HUES64 (cell line): ENCODE data around the gene CDH18.
A peak's percentile ranks its signal among the peaks of the same experiment; 100 is the strongest.

Experiments used
- H3K27ac ChIP-seq: 2 replicates; pipeline ENCODE4 v1.7.0; 2013; ENCODE audit warnings: low read depth, low read length, inconsistent platforms
- H3K27me3 ChIP-seq: 2 replicates; pipeline ENCODE4 v1.6.1; 2013; ENCODE audit warnings: mild to moderate bottlenecking, low read length; ENCODE audit not compliant: insufficient read depth
- H3K36me3 ChIP-seq: 2 replicates; pipeline ENCODE4 v1.6.1; 2013; ENCODE audit warnings: mild to moderate bottlenecking, low read length; ENCODE audit not compliant: insufficient read depth
- H3K4me1 ChIP-seq: 2 replicates; pipeline ENCODE4 v1.6.1; 2013; ENCODE audit warnings: mild to moderate bottlenecking, low read length, moderate library complexity; ENCODE audit not compliant: insufficient read depth
- H3K4me3 ChIP-seq: 2 replicates; pipeline ENCODE4 v1.5.1; 2013; ENCODE audit warnings: mild to moderate bottlenecking, low read length, moderate library complexity
- H3K9ac ChIP-seq: 2 replicates; pipeline ENCODE4 v1.6.1; 2013; ENCODE audit warnings: mild to moderate bottlenecking, low read depth, low read length
- H3K9me3 ChIP-seq: 2 replicates; pipeline ENCODE4 v1.6.1; 2013; ENCODE audit warnings: low read depth, low read length; ENCODE audit not compliant: insufficient read depth
- WGBS: fragments of 150-250, 120-280 bp; methylation state at CpG from one replicate; pipeline ENCODE4 v1.1.7; 2013; ENCODE audit warnings: missing lambda C conversion rate; 5-methylcytosine and 5-hydroxymethylcytosine counted together

The CDH18 gene

DNA sequence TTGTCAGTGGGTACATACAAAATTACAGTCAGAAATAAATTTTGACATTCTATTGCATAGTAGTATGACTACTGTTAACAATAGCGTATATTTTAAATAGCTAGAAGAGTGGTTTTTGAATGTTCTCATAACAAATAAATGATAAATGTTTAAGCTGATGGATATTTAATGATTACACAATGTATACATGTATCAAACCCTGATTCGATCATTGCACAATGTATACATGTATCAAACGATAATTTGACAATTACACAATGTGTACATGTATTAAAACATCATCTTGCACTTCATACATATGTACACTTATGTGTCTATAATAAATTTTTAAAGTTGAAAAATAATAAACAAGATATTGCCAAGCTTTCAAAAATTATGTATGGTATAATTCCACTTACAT is 87.7 kb downstream of the CDH18 start:
- Histone ChIP-seq H3K27me3 (no peaks in the 10 kb centered on the region), H3K36me3 (no peaks in the 10 kb centered on the region)
- 100% methylated on average over 1 of the region's 3 CpGs for WGBS

GRCh38 chr5:19891658-19892057 is 96.3 kb downstream of the CDH18 start:
- no peaks in the 10 kb centered on the region for H3K9me3 ChIP-seq
- WGBS, result 87% methylated on average over 1 of the region's 1 CpG
- 0 out of 2 replicates have a peak, but pooled peaks cover 6% of the 10 kb centered on the region for H3K4me1 ChIP-seq
- H3K27ac ChIP-seq, result no peak overlapping the region
- no peak overlapping the region for H3K4me3 ChIP-seq
- no peaks in the 10 kb centered on the region for H3K36me3 ChIP-seq
- no peak overlapping the region for H3K9ac ChIP-seq
- H3K27me3 ChIP-seq, result no peaks in the 10 kb centered on the region

More for the DNA sequence above, 87.7 kb downstream of the CDH18 start:
- Histone ChIP-seq H3K9me3 (no peaks in the 10 kb centered on the region), H3K4me3 (no peak overlapping the region), H3K27ac (no peak overlapping the region), H3K9ac (no peak overlapping the region), H3K4me1 (peaks cover 9% of the 10 kb centered on the region; the same call in 1 of the 2 replicates)

- H3K9ac ChIP-seq, result no peak overlapping the region
- WGBS, result 87% methylated on average over 5 of the region's 7 CpGs
These were observed 101.7 kb downstream of the CDH18 start for GRCh38 chr5:19886123-19886917.

GRCh38 chr5:19885040-19885824 is 102.8 kb downstream of the CDH18 start:
- H3K9ac ChIP-seq, result no peak overlapping the region
- no peak overlapping the region for H3K4me3 ChIP-seq
- H3K36me3 ChIP-seq, result no peaks in the 10 kb centered on the region
- 88% methylated on average over 3 of the region's 5 CpGs for WGBS
- no peaks in the 10 kb centered on the region for H3K9me3 ChIP-seq
- H3K27me3 ChIP-seq, result no peaks in the 10 kb centered on the region
- H3K4me1 ChIP-seq, result peaks cover 41% of the 10 kb centered on the region
- no peak overlapping the region for H3K27ac ChIP-seq

More at GRCh38 chr5:19886123-19886917, 101.7 kb downstream of the CDH18 start:
- Histone ChIP-seq H3K4me3 (no peak overlapping the region), H3K27ac (no peak overlapping the region), H3K4me1 (peaks cover 31% of the 10 kb centered on the region), H3K36me3 (no peaks in the 10 kb centered on the region), H3K27me3 (no peaks in the 10 kb centered on the region), H3K9me3 (no peaks in the 10 kb centered on the region)

- WGBS, result no CpG with 5 or more reads among the region's 1 CpG
These were observed 107.1 kb downstream of the CDH18 start for GRCh38 chr5:19880859-19881436.

GRCh38 chr5:19880458-19880857 is 107.5 kb downstream of the CDH18 start:
- Histone ChIP-seq H3K9me3 (no peaks in the 10 kb centered on the region), H3K27ac (peak overlapping the region; percentile 31), H3K4me3 (peak overlapping the region; percentile 6; the same call in 1 of the 2 replicates), H3K27me3 (no peaks in the 10 kb centered on the region), H3K36me3 (no peaks in the 10 kb centered on the region), H3K9ac (no peak overlapping the region), H3K4me1 (peaks cover 59% of the 10 kb centered on the region)

More at GRCh38 chr5:19880859-19881436, 107.1 kb downstream of the CDH18 start:
- no peak overlapping the region for H3K9ac ChIP-seq
- H3K27me3 ChIP-seq, result no peaks in the 10 kb centered on the region
- peak overlapping the region; percentile 25 for H3K4me3 ChIP-seq
- no peaks in the 10 kb centered on the region for H3K36me3 ChIP-seq
- peak overlapping the region; percentile 63; the same call in 1 of the 2 replicates for H3K27ac ChIP-seq
- H3K9me3 ChIP-seq, result no peaks in the 10 kb centered on the region
- H3K4me1 ChIP-seq, result peaks cover 62% of the 10 kb centered on the region

GRCh38 chr5:19874811-19875210 is 113.2 kb downstream of the CDH18 start:
- peaks cover 19% of the 10 kb centered on the region for H3K4me1 ChIP-seq
- H3K27ac ChIP-seq, result no peak overlapping the region
- H3K4me3 ChIP-seq, result no peak overlapping the region
- H3K9me3 ChIP-seq, result 0 out of 2 replicates have a peak, but pooled peaks cover 5% of the 10 kb centered on the region
- 0 out of 2 replicates have a peak, but pooled peaks cover 5% of the 10 kb centered on the region for H3K36me3 ChIP-seq
- no peak overlapping the region for H3K9ac ChIP-seq
- no peaks in the 10 kb centered on the region for H3K27me3 ChIP-seq
- 92% methylated on average over 1 of the region's 1 CpG for WGBS

- Histone ChIP-seq H3K36me3 (no peaks in the 10 kb centered on the region), H3K9ac (no peak overlapping the region), H3K4me3 (no peak overlapping the region), H3K27ac (no peak overlapping the region), H3K9me3 (no peaks in the 10 kb centered on the region), H3K27me3 (no peaks in the 10 kb centered on the region), H3K4me1 (peaks cover 7% of the 10 kb centered on the region)
- 100% methylated on average over 2 of the region's 2 CpGs for WGBS
These were observed 121.9 kb downstream of the CDH18 start for GRCh38 chr5:19866090-19866450.

DNA sequence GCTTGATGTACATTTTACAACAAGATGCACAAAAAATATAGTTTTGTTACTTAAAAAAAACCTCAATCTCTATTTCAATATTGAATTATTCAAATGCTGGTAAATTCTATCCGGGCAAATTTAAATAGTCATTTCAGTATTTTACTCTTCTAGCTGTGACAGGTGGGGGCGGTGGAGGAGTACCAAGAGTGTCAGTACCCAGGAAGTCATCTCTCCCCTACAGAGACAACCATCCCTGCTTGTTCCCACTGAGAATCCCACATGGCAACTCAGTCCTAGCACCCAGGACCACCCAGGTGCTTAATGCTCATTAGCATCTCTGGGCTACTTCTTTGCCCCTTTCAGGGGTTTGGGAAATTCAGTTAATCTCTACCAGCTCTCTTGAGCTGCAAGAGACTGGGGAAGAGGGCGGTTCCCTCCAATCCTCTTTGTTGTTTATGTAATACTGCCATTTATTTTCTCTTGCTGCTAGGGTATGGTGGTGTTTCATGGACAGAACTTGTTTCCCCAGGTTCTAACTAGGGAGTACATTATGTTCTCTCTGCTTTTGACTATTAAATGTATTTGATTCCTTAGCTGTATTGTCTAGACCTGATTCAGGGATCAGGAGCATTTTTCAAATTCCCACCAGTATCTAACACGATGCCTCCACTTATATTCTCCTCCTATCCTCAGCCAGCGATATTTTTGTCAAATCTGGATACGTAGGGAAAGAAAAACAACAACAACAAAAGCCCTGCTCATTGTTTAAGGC is 122.5 kb downstream of the CDH18 start:
- Histone ChIP-seq H3K9ac (no peak overlapping the region), H3K4me1 (peaks cover 7% of the 10 kb centered on the region), H3K36me3 (no peaks in the 10 kb centered on the region), H3K4me3 (no peak overlapping the region), H3K27me3 (no peaks in the 10 kb centered on the region), H3K27ac (no peak overlapping the region), H3K9me3 (no peaks in the 10 kb centered on the region)
- 96% methylated on average over 4 of the region's 6 CpGs for WGBS

GRCh38 chr5:19862711-19863110 is 125.3 kb downstream of the CDH18 start:
- H3K4me3 ChIP-seq, result no peak overlapping the region
- H3K36me3 ChIP-seq, result no peaks in the 10 kb centered on the region
- H3K9me3 ChIP-seq, result no peaks in the 10 kb centered on the region
- no peaks in the 10 kb centered on the region for H3K27me3 ChIP-seq
- H3K4me1 ChIP-seq, result peaks cover 21% of the 10 kb centered on the region
- 94% methylated on average over 3 of the region's 3 CpGs for WGBS
- H3K9ac ChIP-seq, result no peak overlapping the region
- no peak overlapping the region for H3K27ac ChIP-seq
